H9 (cell line): Measurements from ENCODE around the gene DDX3Y. TPM values are rescaled to one million over a fixed set of nuclear protein-coding genes. Genes with fewer than 3 reads are reported as not detected.

ENCODE experiments used
- DNase-seq: peaks from one replicate; pipeline ENCODE4 v3.0.0-alpha.2; 2017
- H2AFZ ChIP-seq: one replicate; pipeline ENCODE4 v1.6.1; 2013; ENCODE audit warnings: mild to moderate bottlenecking, low read length, control low read depth, moderate library complexity
- H2AK5ac ChIP-seq: 2 replicates; pipeline ENCODE4 v1.6.1; 2013; ENCODE audit warnings: low read length, control low read depth, mixed read lengths; ENCODE audit not compliant: insufficient read length
- H2BK120ac ChIP-seq: one replicate; pipeline ENCODE4 v1.6.1; 2013; ENCODE audit warnings: low read depth, mild to moderate bottlenecking, low read length, control low read depth, inconsistent platforms; ENCODE audit not compliant: poor library complexity, severe bottlenecking
- H2BK12ac ChIP-seq: 2 replicates; pipeline ENCODE4 v1.6.1; 2013; ENCODE audit warnings: low read length, control low read depth, mixed read lengths, low read depth; ENCODE audit not compliant: insufficient read length
- H2BK15ac ChIP-seq: 2 replicates; pipeline ENCODE4 v1.6.1; 2013; ENCODE audit warnings: low read depth, low read length, control low read depth
- H2BK20ac ChIP-seq: one replicate; pipeline ENCODE4 v1.6.1; 2013; ENCODE audit warnings: low read depth, mild to moderate bottlenecking, low read length, control low read depth, inconsistent platforms; ENCODE audit not compliant: poor library complexity, severe bottlenecking
- H2BK5ac ChIP-seq: 2 replicates; pipeline ENCODE4 v1.6.1; 2013; ENCODE audit warnings: low read length, control low read depth, mixed read lengths; ENCODE audit not compliant: insufficient read length
- H3K14ac ChIP-seq: 2 replicates; pipeline ENCODE4 v1.6.1; 2013; ENCODE audit warnings: low read length, control low read depth; ENCODE audit not compliant: insufficient read depth
- H3K18ac ChIP-seq: 2 replicates; pipeline ENCODE4 v1.6.1; 2013; ENCODE audit warnings: low read depth, mild to moderate bottlenecking, mixed read lengths, low read length, control low read depth; ENCODE audit not compliant: insufficient read length
- H3K23ac ChIP-seq: 2 replicates; pipeline ENCODE4 v1.6.1; 2013; ENCODE audit warnings: low read length, control low read depth, mixed read lengths, low read depth; ENCODE audit not compliant: insufficient read length
- H3K23me2 ChIP-seq: 2 replicates; pipeline ENCODE4 v1.6.1; 2013; ENCODE audit warnings: low read depth, mild to moderate bottlenecking, mixed read lengths, low read length, control low read depth; ENCODE audit not compliant: insufficient read length, poor library complexity, severe bottlenecking
- H3K27ac ChIP-seq: 2 replicates; pipeline ENCODE4 v1.5.1; 2013; ENCODE audit warnings: low read length, control low read depth, mixed read lengths, low read depth; ENCODE audit not compliant: insufficient read length
- H3K27me3 ChIP-seq: 2 replicates; pipeline ENCODE4 v1.6.1; 2013; ENCODE audit warnings: low read length, control low read depth, inconsistent platforms; ENCODE audit not compliant: insufficient read depth
- H3K4ac ChIP-seq: 2 replicates; pipeline ENCODE4 v1.6.1; 2013; ENCODE audit warnings: low read depth, mild to moderate bottlenecking, control low read depth, inconsistent platforms, low read length, moderate library complexity
- H3K4me1 ChIP-seq: 2 replicates; pipeline ENCODE4 v1.6.1; 2013; ENCODE audit warnings: low read length, control low read depth, inconsistent platforms; ENCODE audit not compliant: insufficient read depth
- H3K4me2 ChIP-seq: 2 replicates; pipeline ENCODE4 v1.6.1; 2013; ENCODE audit warnings: low read length, control low read depth, mixed read lengths; ENCODE audit not compliant: insufficient read length, insufficient read depth
- H3K56ac ChIP-seq: 2 replicates; pipeline ENCODE4 v1.6.1; 2013; ENCODE audit warnings: low read depth, mild to moderate bottlenecking, mixed read lengths, low read length, control low read depth; ENCODE audit not compliant: insufficient read length
- H3K79me1 ChIP-seq: 2 replicates; pipeline ENCODE4 v1.6.1; 2013; ENCODE audit warnings: low read depth, mild to moderate bottlenecking, moderate library complexity, low read length, control low read depth, inconsistent platforms; ENCODE audit not compliant: insufficient read depth, poor library complexity, severe bottlenecking
- H3K79me2 ChIP-seq: 2 replicates; pipeline ENCODE4 v1.6.1; 2013; ENCODE audit warnings: low read length, control low read depth, inconsistent platforms; ENCODE audit not compliant: insufficient read depth
- H3K9ac ChIP-seq: 2 replicates; pipeline ENCODE4 v1.6.1; 2013; ENCODE audit warnings: low read length, control low read depth, mixed read lengths; ENCODE audit not compliant: insufficient read length; ENCODE audit errors: extremely low read depth
- H3K9me3 ChIP-seq: one replicate; pipeline ENCODE4 v1.6.1; 2013; ENCODE audit warnings: low read depth, low read length, inconsistent platforms; ENCODE audit not compliant: control insufficient read depth
- H3T11ph ChIP-seq: one replicate; pipeline ENCODE4 v1.6.1; 2013; ENCODE audit warnings: mild to moderate bottlenecking, low read length, control low read depth, inconsistent platforms
- H4K20me1 ChIP-seq: one replicate; pipeline ENCODE4 v1.6.1; 2013; ENCODE audit not compliant: control insufficient read depth, insufficient read length, insufficient read depth
- H4K5ac ChIP-seq: 2 replicates; pipeline ENCODE4 v1.6.1; 2013; ENCODE audit warnings: low read depth, mild to moderate bottlenecking, mixed read lengths, low read length, control low read depth; ENCODE audit not compliant: insufficient read length
- H4K8ac ChIP-seq: replicated peaks from 2 replicates; pipeline ENCODE4 v1.6.1; 2013; ENCODE audit warnings: low read length, control low read depth, mixed read lengths, low read depth; ENCODE audit not compliant: insufficient read length
- H4K91ac ChIP-seq: 2 replicates; pipeline ENCODE4 v1.6.1; 2013; ENCODE audit warnings: low read depth, mild to moderate bottlenecking, moderate library complexity, mixed read lengths, low read length, control low read depth; ENCODE audit not compliant: insufficient read length
- H3K27ac Mint-ChIP-seq, 3 experiments: 2 replicates in 2 of 3; 3 replicates in 1 of 3; pipeline ENCODE4 v1.8.0; 2020 to 2021; ENCODE audit warnings: mixed read lengths in 3 of 3, mild to moderate bottlenecking in 1 of 3, moderate library complexity in 1 of 3
- H3K27me3 Mint-ChIP-seq: 2 replicates; pipeline ENCODE4 v1.8.0; 2021; ENCODE audit warnings: low read depth, mild to moderate bottlenecking, moderate library complexity, mixed read lengths
- H3K36me3 Mint-ChIP-seq, 3 experiments: 2 replicates in 2 of 3; 3 replicates in 1 of 3; pipeline ENCODE4 v1.8.0; 2020 to 2021; ENCODE audit warnings: low read depth in 3 of 3, mixed read lengths in 3 of 3; ENCODE audit not compliant: insufficient read depth in 1 of 3
- H3K4me1 Mint-ChIP-seq, 2 experiments: 2 replicates each; pipeline ENCODE4 v1.8.0; 2020; ENCODE audit warnings: mixed read lengths in 2 of 2
- H3K4me3 Mint-ChIP-seq, 2 experiments: 2 replicates in 1 of 2; 3 replicates in 1 of 2; pipeline ENCODE4 v1.8.0; 2020 to 2021; ENCODE audit warnings: mild to moderate bottlenecking in 2 of 2, mixed read lengths in 2 of 2, moderate library complexity in 1 of 2
- H3K9me3 Mint-ChIP-seq, 2 experiments: 2 replicates in 1 of 2; 3 replicates in 1 of 2; pipeline ENCODE4 v1.8.0; 2020; ENCODE audit warnings: mild to moderate bottlenecking in 2 of 2, mixed read lengths in 2 of 2, moderate library complexity in 1 of 2
- CTCF ChIP-seq: fragments of 200-600 bp; sonication (generic); conservative IDR thresholded peaks from 3 replicates; pipeline ENCODE4 v1.8.0; 2021; ENCODE audit warnings: antibody characterized with exemption, mild to moderate bottlenecking
- total RNA-seq: library from RNA; stranded (reverse); gene quantifications from 2 replicates; pipeline ENCODE4 v1.2.1, GENCODE V29; 2021

DDX3Y gene
- total RNA-seq, 1 experiment from 2014 or later, result not detected

DNA sequence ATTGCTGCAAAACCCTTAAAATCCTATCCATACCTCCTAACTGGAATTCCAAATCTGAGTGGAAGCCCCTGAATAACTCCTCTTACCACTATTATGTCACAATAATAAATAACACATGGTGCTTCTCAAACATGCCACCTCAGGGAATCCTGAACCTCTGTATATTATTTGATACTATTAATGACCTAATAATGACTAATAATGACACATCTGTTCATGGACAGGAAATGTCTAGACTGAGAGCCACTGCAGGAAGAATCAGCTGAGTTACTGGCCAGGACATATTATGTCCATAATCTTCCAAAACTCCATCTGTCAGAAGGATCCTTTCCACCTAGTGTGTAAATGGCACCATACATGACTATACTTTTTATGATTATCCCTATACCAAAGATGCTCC is 7.7 kb upstream of the DDX3Y start:
- Histone ChIP-seq H3K4me2 (no peak overlapping the region), H3K4ac (no peak overlapping the region), H4K20me1 (no peaks in the 10 kb centered on the region), H4K8ac (no peak overlapping the region), H3K18ac (no peak overlapping the region), H3K27me3 (no peaks in the 10 kb centered on the region), H2BK12ac (no peak overlapping the region), H3K23me2 (no peaks in the 10 kb centered on the region), H3K23ac (no peak overlapping the region), H2BK15ac (no peak overlapping the region), H2AFZ (no peak overlapping the region), H3K9ac (no peak overlapping the region), H2AK5ac (no peak overlapping the region), H3K27ac (no peak overlapping the region), H3K79me1 (no peaks in the 10 kb centered on the region), H3K14ac (no peak overlapping the region), H3T11ph (no peak overlapping the region), H3K9me3 (no peaks in the 10 kb centered on the region), H3K56ac (no peak overlapping the region), H2BK120ac (no peak overlapping the region), H2BK5ac (no peak overlapping the region), H4K5ac (no peak overlapping the region), H4K91ac (no peak overlapping the region), H3K79me2 (no peaks in the 10 kb centered on the region), H3K4me1 (no peaks in the 10 kb centered on the region), H2BK20ac (no peak overlapping the region)
- no peak overlapping the region for H3K27ac Mint-ChIP-seq
- no peak overlapping the region for H3K4me3 Mint-ChIP-seq
- H3K4me1 Mint-ChIP-seq, result no peaks in the 10 kb centered on the region
- TF ChIP-seq CTCF, result no peak
- no peak for DNase-seq
- H3K9me3 Mint-ChIP-seq, result no peaks in the 10 kb centered on the region
- H3K36me3 Mint-ChIP-seq, result no peaks in the 10 kb centered on the region
- H3K27me3 Mint-ChIP-seq, result no peaks in the 10 kb centered on the region
